ENCODE results near the gene METTL27.

The METTL27 gene

DNA sequence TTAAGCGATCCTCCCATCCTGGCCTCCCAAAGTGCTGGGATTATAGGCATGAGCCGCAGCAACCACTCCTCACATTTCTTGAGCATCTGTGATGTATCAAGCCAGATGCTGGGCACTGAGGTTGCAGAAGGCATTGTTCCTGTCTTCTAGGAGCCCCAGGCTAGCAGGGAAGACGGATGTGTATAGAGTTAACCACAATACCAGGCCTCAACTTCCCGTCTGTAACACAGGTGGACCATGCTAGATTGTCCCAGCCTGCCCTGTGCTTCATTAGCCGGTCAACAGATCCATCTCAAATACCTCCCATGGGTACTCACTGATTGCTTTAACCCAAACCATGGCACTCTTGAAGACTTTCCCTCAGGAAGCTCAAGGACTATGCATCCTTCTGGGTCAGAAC is 13.3 kb downstream of the METTL27 start:
- Histone ChIP-seq H3K27ac (no peak overlapping the region), H3K27me3 (peaks cover 40% of the 10 kb centered on the region), H3K36me3 (no peaks in the 10 kb centered on the region), H3K9me3 (no peaks in the 10 kb centered on the region), H3K4me1 (ENCODE audit: control insufficient read depth in 1 of 2, insufficient read depth in 1 of 2, low read depth in 1 of 2, low read length in 1 of 2) (peaks cover 19 to 21% of the 10 kb centered on the region in 2 experiments), H3K4me3 (ENCODE audit: low read depth in 1 of 2, low read length in 1 of 2) (no peak overlapping the region)
- TF ChIP-seq, protein P1, sequence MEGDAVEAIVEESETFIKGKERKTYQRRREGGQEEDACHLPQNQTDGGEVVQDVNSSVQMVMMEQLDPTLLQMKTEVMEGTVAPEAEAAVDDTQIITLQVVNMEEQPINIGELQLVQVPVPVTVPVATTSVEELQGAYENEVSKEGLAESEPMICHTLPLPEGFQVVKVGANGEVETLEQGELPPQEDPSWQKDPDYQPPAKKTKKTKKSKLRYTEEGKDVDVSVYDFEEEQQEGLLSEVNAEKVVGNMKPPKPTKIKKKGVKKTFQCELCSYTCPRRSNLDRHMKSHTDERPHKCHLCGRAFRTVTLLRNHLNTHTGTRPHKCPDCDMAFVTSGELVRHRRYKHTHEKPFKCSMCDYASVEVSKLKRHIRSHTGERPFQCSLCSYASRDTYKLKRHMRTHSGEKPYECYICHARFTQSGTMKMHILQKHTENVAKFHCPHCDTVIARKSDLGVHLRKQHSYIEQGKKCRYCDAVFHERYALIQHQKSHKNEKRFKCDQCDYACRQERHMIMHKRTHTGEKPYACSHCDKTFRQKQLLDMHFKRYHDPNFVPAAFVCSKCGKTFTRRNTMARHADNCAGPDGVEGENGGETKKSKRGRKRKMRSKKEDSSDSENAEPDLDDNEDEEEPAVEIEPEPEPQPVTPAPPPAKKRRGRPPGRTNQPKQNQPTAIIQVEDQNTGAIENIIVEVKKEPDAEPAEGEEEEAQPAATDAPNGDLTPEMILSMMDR (IDR thresholded peaks at IDR 0.05), result no peak

DNA sequence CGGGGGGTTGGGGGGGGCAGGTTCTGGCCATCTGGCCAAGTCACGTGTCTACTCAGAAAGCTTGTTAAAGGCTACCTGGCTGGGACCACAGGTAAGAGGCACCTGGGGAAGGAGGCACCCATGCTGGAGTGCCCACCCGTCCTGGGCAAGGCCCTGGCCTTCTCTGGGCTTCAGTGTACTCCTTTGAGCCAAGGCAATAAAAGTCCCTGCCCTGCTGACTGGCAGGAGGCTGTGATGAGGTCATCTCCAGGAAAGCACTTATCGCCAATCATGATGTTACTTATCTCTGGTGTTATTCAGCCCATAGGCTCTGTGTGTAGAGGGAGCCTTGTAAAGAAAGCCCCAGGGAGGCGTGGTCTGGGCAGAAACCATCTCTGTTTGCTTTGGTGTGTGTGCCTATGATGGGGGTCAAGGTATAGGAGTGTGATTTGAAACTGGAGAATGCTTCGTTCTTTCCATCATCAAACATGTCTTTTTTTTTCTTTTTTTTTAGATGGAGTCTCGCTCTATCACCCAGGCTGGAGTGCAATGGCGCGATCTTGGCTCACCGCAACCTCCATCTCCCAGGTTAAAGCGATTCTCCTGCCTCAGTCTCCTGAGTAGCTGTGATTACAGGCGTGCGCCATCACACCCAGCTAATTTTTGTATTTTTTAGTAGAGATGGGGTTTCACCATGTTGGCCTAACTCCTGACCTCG is 14.1 kb downstream of the METTL27 start:
- TF ChIP-seq, protein P1 (IDR thresholded peaks at IDR 0.05), result no peak
- H3K27ac ChIP-seq, result no peak overlapping the region
- H3K36me3 ChIP-seq, result no peaks in the 10 kb centered on the region
- no peak overlapping the region for H3K4me3 ChIP-seq (ENCODE audit: low read depth in 1 of 2, low read length in 1 of 2)
- H3K9me3 ChIP-seq, result no peaks in the 10 kb centered on the region
- peaks cover 47% of the 10 kb centered on the region for H3K27me3 ChIP-seq
- H3K4me1 ChIP-seq (ENCODE audit: control insufficient read depth in 1 of 2, insufficient read depth in 1 of 2, low read depth in 1 of 2, low read length in 1 of 2), result peaks cover 19 to 21% of the 10 kb centered on the region in 2 experiments

DNA sequence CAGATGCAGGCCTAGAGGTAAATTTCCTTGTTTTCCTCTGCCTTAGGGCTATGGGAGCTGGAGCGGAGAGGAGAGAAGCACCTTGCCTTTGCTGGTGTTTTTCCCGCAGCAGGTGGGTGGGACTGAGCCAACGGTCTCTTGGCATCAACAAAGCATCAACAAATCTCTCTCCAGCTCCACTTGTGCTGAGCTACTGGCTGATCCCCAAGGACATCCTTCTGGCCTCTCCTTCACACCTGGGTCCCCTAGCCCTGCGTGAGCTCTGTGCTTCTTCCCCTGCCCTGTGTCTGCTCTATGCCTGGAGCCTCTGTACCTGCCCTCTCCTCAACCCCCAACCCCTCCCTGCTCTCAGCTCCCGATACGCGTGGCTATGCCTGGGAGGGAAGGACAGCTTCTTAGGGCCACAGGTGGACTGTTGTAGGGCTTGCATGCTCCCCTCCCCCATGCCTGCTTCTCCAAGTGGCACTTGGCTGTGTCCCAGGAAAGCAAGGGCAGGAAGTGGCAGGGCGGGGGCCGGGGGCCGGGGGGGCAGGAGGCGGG is 14.7 kb downstream of the METTL27 start:
- Histone ChIP-seq H3K4me3 (ENCODE audit: low read depth in 1 of 2, low read length in 1 of 2) (no peak overlapping the region), H3K27ac (no peak overlapping the region)

DNA sequence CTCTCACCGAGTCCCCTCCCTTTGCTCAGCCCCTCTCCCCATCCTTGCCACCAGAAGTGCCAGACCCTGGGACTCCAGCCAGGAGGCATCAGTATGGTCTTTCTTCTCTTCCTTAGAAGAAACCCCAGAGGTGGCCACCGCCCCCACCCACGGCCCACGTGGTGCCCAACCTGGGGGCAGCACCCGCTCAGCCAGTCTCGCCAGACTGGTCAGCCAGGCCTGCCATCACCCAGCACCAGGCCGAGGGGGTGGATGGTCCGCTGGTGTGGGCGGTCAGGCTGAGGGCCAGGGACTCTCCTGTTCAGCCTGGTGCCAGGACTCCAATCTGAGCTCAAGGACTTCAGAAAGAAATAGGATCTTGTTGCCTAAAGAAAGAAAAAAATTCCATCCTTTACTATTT is 17.3 kb downstream of the METTL27 start:
- Histone ChIP-seq H3K4me1 (ENCODE audit: control insufficient read depth in 1 of 2, insufficient read depth in 1 of 2, low read depth in 1 of 2, low read length in 1 of 2) (peaks cover 19 to 21% of the 10 kb centered on the region in 2 experiments), H3K4me3 (ENCODE audit: low read depth in 1 of 2, low read length in 1 of 2) (no peak overlapping the region), H3K36me3 (no peaks in the 10 kb centered on the region), H3K27ac (no peak overlapping the region), H3K27me3 (peaks cover 42% of the 10 kb centered on the region), H3K9me3 (no peaks in the 10 kb centered on the region)
- TF ChIP-seq, protein P1 (IDR thresholded peaks at IDR 0.05), result no peak

More for the DNA sequence above, 14.7 kb downstream of the METTL27 start:
- TF ChIP-seq, protein P1 (IDR thresholded peaks at IDR 0.05), result no peak
- Histone ChIP-seq H3K4me1 (ENCODE audit: control insufficient read depth in 1 of 2, insufficient read depth in 1 of 2, low read depth in 1 of 2, low read length in 1 of 2) (peaks cover 19 to 21% of the 10 kb centered on the region in 2 experiments), H3K9me3 (no peaks in the 10 kb centered on the region), H3K27me3 (peaks cover 47% of the 10 kb centered on the region), H3K36me3 (no peaks in the 10 kb centered on the region)

DNA sequence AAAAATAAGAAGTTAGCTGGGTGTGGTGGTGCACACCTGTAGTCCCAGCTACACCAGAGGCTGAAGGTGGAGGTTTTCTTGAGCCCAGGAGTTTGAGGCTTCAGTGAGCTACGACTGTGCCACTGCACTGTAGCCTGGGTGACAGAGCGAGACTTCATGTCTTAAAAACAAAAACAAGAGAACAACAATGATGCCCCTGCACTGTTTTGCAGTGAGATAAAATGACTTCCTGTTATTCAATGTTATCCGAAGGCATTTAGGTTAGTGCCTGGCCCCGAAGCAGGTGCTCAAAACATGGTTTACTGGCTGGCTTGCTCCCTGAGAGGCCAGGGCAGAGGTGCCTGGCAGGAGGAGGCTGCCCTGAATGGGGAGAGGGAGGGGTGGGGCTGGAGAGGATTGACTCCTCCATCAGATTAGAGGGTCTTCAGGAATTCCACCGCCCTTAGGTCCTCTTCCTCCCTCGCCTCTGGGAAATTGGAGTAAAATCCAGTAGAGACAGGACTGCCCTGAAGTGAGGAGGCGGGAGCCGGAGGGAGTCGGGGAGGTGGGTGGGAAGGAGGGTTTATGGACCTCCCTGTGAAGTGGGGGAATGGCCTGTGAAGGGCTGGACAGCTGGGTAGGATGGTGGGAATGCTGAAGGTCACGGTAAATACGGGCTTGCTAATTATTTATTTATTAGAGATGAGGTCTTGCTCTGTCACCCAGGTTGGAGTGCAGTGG is 18.3 kb downstream of the METTL27 start:
- H3K36me3 ChIP-seq, result no peaks in the 10 kb centered on the region
- peaks cover 19 to 21% of the 10 kb centered on the region in 2 experiments for H3K4me1 ChIP-seq (ENCODE audit: control insufficient read depth in 1 of 2, insufficient read depth in 1 of 2, low read depth in 1 of 2, low read length in 1 of 2)
- no peak overlapping the region for H3K4me3 ChIP-seq (ENCODE audit: low read depth in 1 of 2, low read length in 1 of 2)
- H3K27me3 ChIP-seq, result peaks cover 32% of the 10 kb centered on the region
- H3K9me3 ChIP-seq, result no peaks in the 10 kb centered on the region
- TF ChIP-seq, protein P1 (IDR thresholded peaks at IDR 0.05), result no peak
- H3K27ac ChIP-seq, result no peak overlapping the region

Measured in neutrophil (primary cell).